Measurements from ENCODE around the gene CCNB1IP1.
"Not testable (repeated sequence)": the region's sequence is repeated elsewhere in the genome, so short reads cannot be mapped to it uniquely, and the experiment has no call there.

The CCNB1IP1 gene

GRCh38 chr14:20332788-20333493 lies at the start of gene CCNB1IP1:
Gene CCNB1IP1, minus strand, starts transcription at chr14:20333279. Its CDS starts 16,756 bp downstream, at chr14:20316523.
- peak; percentile 79 for DNase-seq

- DNase-seq: no peak
Measured at GRCh38 chr14:20382526-20382925, 49.4 kb upstream of the CCNB1IP1 start.

- DNase-seq: no peak
Measured at GRCh38 chr14:20381341-20381740, 48.3 kb upstream of the CCNB1IP1 start.

GRCh38 chr14:20380681-20381080 lies 47.6 kb upstream of the CCNB1IP1 start:
- DNase-seq: no peak

- DNase-seq: no peak
Measured at GRCh38 chr14:20379743-20380142, 46.7 kb upstream of the CCNB1IP1 start.

- DNase-seq: no peak
Measured at GRCh38 chr14:20377171-20377570, 44.1 kb upstream of the CCNB1IP1 start.

- DNase-seq: no peak
Measured at GRCh38 chr14:20376071-20376588, 43.1 kb upstream of the CCNB1IP1 start.

GRCh38 chr14:20375471-20375870 lies 42.4 kb upstream of the CCNB1IP1 start:
- DNase-seq: no peak

- no peak for DNase-seq
Measured at GRCh38 chr14:20372796-20373195, 39.7 kb upstream of the CCNB1IP1 start.

GRCh38 chr14:20365928-20366327 lies 32.8 kb upstream of the CCNB1IP1 start:
- DNase-seq: no peak

- DNase-seq: not testable (repeated sequence)
Measured at GRCh38 chr14:20358474-20358873, 25.4 kb upstream of the CCNB1IP1 start.

- no peak for DNase-seq
Measured at GRCh38 chr14:20356422-20356821, 23.3 kb upstream of the CCNB1IP1 start.

- DNase-seq: no peak
Measured at GRCh38 chr14:20350860-20351259, 17.8 kb upstream of the CCNB1IP1 start.

- DNase-seq: no peak
Measured at GRCh38 chr14:20350282-20350681, 17.2 kb upstream of the CCNB1IP1 start.

- no peak for DNase-seq
Measured at GRCh38 chr14:20347747-20348146, 14.7 kb upstream of the CCNB1IP1 start.

GRCh38 chr14:20346713-20347112 lies 13.6 kb upstream of the CCNB1IP1 start:
- DNase-seq: no peak

GRCh38 chr14:20345366-20345765 lies 12.3 kb upstream of the CCNB1IP1 start:
- DNase-seq: no peak

- no peak for DNase-seq
Measured at GRCh38 chr14:20343862-20344220, 10.8 kb upstream of the CCNB1IP1 start.

GRCh38 chr14:20343092-20343861 lies 10.2 kb upstream of the CCNB1IP1 start, which contains the start of gene PARP2:
Gene PARP2, plus strand, starts transcription at chr14:20343635. Its CDS starts 7 bp downstream, at chr14:20343642.
- peak; percentile 100 for DNase-seq

- no peak for DNase-seq
Measured at GRCh38 chr14:20341646-20342045, 8.6 kb upstream of the CCNB1IP1 start.

- DNase-seq: not testable (repeated sequence)
Measured at GRCh38 chr14:20341032-20341431, 8.0 kb upstream of the CCNB1IP1 start.

GRCh38 chr14:20334017-20334416 lies 938 bp upstream of the CCNB1IP1 start:
- no peak for DNase-seq

GRCh38 chr14:20333494-20333841 lies 389 bp upstream of the CCNB1IP1 start:
- no peak for DNase-seq

GRCh38 chr14:20332431-20332787 lies 670 bp downstream of the CCNB1IP1 start:
- no peak for DNase-seq
